Coronary artery (tissue), 2 donors: ENCODE measurements around the gene SHROOM2.

ENCODE experiments used
- DNase-seq: peaks from one replicate; pipeline ENCODE4 v3.0.0-alpha.2; 2017; ENCODE audit warnings: low spot score
- H3K27ac ChIP-seq, 2 donors: fragments of 200-600 bp; sonication (generic); one replicate each; pipeline ENCODE4 v1.5.1; 2016 to 2019
- H3K4me3 ChIP-seq: fragments of 200-600 bp; sonication (generic); 2 replicates; pipeline ENCODE4 v1.5.1; 2016; ENCODE audit warnings: mild to moderate bottlenecking, moderate library complexity
- TF ChIP-seq, protein P1 (sequence below): fragments of 200-600 bp; sonication (generic); IDR thresholded peaks from one replicate; pipeline ENCODE4 v1.5.1; 2019; ENCODE audit warnings: antibody characterized with exemption

The SHROOM2 gene

GRCh38 chrX:9953396-9953795 is 167.2 kb downstream of the SHROOM2 start:
- H3K27ac ChIP-seq = no peak overlapping the region
- TF ChIP-seq, protein P1, sequence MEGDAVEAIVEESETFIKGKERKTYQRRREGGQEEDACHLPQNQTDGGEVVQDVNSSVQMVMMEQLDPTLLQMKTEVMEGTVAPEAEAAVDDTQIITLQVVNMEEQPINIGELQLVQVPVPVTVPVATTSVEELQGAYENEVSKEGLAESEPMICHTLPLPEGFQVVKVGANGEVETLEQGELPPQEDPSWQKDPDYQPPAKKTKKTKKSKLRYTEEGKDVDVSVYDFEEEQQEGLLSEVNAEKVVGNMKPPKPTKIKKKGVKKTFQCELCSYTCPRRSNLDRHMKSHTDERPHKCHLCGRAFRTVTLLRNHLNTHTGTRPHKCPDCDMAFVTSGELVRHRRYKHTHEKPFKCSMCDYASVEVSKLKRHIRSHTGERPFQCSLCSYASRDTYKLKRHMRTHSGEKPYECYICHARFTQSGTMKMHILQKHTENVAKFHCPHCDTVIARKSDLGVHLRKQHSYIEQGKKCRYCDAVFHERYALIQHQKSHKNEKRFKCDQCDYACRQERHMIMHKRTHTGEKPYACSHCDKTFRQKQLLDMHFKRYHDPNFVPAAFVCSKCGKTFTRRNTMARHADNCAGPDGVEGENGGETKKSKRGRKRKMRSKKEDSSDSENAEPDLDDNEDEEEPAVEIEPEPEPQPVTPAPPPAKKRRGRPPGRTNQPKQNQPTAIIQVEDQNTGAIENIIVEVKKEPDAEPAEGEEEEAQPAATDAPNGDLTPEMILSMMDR = no peak
- no peak overlapping the region for H3K4me3 ChIP-seq
- DNase-seq = no peak

DNA sequence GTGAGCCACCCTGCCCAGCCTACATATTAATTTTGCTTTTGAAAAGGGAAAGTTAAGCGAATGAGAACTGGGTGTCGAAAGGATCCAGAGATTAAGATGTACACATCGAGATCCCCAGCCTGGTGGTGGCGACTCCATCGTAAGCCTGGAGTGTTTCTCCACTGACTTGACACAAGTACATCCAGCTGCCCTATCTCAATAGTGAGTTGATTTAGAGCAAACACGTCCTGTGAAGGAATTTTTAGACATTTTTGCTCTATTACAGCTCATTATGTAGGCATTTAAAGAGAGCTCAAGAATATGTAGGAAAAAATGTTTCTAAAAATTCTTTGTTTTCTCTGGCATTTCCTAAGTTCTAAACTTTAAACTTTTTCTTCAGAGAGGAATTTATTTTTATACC is 169.3 kb downstream of the SHROOM2 start:
- H3K27ac ChIP-seq = no peak overlapping the region
- H3K4me3 ChIP-seq = no peak overlapping the region
- TF ChIP-seq, protein P1 = no peak
- DNase-seq = no peak

DNA sequence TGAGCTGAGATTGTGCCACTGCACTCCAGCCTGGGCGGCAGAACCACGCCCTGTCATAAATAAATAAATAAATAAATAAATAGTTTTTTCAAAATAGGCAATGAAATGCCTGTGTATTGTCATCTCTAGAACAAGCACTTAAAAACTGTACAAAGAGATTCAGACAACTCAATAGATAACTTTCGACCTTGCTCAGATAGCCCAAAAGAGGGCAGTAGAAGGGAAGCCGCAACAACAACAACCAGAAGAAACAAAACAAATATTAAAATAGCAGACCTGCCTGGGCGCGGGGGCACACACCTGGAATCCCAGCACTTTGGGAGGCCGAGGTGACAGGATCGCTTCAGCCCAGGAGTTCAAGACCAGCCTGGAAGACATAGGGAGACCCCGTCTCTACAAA is 171.5 kb downstream of the SHROOM2 start:
- Histone ChIP-seq H3K27ac (no peak overlapping the region), H3K4me3 (no peak overlapping the region)
- no peak for DNase-seq
- TF ChIP-seq, protein P1 = no peak

DNA sequence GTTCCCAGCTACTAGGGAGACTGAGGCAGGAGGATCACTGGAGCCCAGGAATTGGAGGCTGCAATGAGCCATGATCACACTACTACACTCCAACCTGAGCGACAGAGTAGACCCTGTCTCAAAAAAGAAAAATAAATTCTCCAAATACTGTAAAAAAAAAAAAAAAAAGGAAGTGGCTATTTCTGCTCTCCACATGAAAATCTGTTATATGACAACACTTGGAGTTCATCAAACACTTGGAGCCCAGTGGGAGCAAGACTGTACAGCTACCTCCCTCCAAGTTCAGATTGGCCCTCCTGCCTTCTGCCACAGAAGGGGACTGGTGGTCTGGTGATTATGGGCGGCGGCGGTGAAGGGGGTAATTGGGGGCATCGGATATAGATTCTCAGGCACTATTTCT is 172.0 kb downstream of the SHROOM2 start:
- TF ChIP-seq, protein P1 = no peak
- no peak for DNase-seq
- Histone ChIP-seq H3K27ac (no peak overlapping the region), H3K4me3 (no peak overlapping the region)

DNA sequence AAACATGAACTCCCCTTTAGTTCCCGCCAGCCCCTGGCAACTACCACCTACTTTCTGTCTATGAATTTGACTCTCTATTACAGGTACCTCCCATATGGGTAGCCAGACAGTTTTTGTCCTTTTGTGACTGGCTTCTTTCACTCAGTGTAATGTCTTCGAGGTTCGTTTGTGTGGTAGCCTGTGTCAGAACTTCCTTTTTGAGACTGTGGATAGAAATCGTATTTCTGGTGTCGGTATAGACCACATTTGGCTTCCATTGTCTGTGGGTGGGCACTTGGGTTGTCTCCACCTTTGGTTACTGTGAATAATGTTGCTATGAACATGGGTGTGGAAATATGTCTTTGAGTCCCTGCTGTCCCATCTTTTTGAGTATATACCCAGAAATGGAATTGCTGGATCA is 175.5 kb downstream of the SHROOM2 start:
- TF ChIP-seq, protein P1 = no peak
- no peak overlapping the region for H3K4me3 ChIP-seq
- no peak overlapping the region for H3K27ac ChIP-seq
- no peak for DNase-seq

DNA sequence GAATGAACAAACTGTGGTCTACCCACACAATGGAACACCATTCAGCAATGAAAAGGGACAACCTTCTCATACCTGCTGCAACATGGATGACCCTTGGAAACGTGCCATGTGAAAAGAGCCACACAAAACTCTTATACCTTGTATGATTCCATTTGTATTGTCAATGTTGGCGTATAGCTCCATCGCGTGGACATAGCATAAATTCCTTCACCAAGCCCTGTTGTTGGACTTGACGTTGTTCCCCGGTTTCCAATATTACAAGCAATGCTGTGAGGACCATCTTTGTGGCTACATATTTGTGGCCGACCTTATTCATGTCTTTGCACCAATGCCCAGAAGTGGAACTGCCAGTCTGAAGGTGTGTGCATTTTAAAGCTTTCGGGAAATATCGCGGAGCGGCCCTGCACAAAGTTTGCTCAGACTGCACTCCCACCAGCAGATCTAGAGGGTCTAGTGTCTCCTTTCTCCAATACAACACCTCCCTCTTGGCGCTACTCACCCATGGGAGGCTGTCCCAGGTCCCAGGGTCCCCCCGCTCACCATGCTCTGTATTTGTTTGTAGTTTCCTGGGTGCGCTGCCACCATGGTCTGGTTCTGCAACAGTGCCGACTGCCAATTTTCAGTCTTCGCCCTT is 180.7 kb downstream of the SHROOM2 start, which contains the start of gene CLDN34:
TSS of gene CLDN34 (plus strand) at position 584 of the 634 bp plus-strand sequence. CDS start at position 584, 0 bp downstream.
- no peak for DNase-seq
- TF ChIP-seq, protein P1 = no peak
- Histone ChIP-seq H3K4me3 (no peak within 1 kb of the TSS), H3K27ac (no peak within 1 kb of the TSS)

DNA sequence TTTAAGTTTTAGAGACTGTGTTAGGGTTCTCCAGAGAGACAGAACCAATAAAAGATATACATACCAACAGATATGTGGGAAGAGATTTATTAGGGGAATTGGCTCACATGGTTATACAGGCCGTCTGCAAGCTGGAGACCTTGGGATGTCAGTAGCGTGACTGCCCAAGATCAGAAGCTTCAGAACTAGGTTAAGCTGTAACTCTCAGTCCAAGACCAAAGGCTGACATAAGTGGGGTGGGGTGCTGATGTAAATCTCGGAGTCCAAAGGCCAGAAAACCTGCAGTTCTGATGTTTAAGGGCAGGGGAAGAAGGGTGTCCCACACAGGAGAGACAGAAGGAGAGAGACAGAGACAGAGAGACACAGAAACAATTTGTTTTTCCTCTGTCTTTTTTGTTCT is 191.4 kb downstream of the SHROOM2 start:
- no peak overlapping the region for H3K27ac ChIP-seq
- no peak for DNase-seq
- TF ChIP-seq, protein P1 = no peak
- H3K4me3 ChIP-seq = no peak overlapping the region
